ENCODE data around the gene BORCS6.

- TF ChIP-seq EZH2 (IDR thresholded peaks at IDR 0.05; ENCODE audit: low read depth, unreplicated experiment) (no peak), ZNF114 (CRISPR knock-in tag; IDR thresholded peaks at IDR 0.05) (no peak), CTCF (conservative IDR thresholded peaks at IDR 0.05; ENCODE audit: low read depth in 2 of 2) (no peak), POLR2AphosphoS5 (IDR thresholded peaks at IDR 0.05; ENCODE audit: low read depth) (no peak), REST (IDR thresholded peaks at IDR 0.05; ENCODE audit: unreplicated experiment) (no peak), ZNF331 (CRISPR knock-in tag; IDR thresholded peaks at IDR 0.05; ENCODE audit: low read depth) (no peak), EZH2phosphoT487 (IDR thresholded peaks at IDR 0.05; ENCODE audit: unreplicated experiment) (no peak), ETS1 (IDR thresholded peaks at IDR 0.05) (no peak), STAT1 (IDR thresholded peaks at IDR 0.05; ENCODE audit: unreplicated experiment) (no peak), CREB1 (CRISPR knock-in tag; IDR thresholded peaks at IDR 0.05; ENCODE audit: low read depth) (no peak), JUNB (IDR thresholded peaks at IDR 0.05; ENCODE audit: unreplicated experiment) (no peak)
Observed at GRCh38 chr17:8150194-8151119, 39.5 kb downstream of the BORCS6 start.

Data from GM23338 (cell line).